GM21360 (cell line): ENCODE measurements around the gene AFG1L.
"Not testable (repeated sequence)": the region's sequence is repeated elsewhere in the genome, so short reads cannot be mapped to it uniquely, and the experiment has no call there.

Source experiments
- ATAC-seq: cut with Tn5 transposase; IDR thresholded peaks from one replicate; pipeline ENCODE4 v1.9.1; 2021; ENCODE audit warnings: mild to moderate bottlenecking, moderate library complexity; ENCODE audit not compliant: unreplicated experiment

Gene AFG1L

GRCh38 chr6:108507316-108507715 lies 212.5 kb downstream of the AFG1L start:
- no peak for ATAC-seq

GRCh38 chr6:108510461-108511319 lies 215.8 kb downstream of the AFG1L start:
- ATAC-seq = no peak

- ATAC-seq = no peak
Measured at GRCh38 chr6:108518714-108519576, 224.1 kb downstream of the AFG1L start.

GRCh38 chr6:108521616-108522107 lies 226.8 kb downstream of the AFG1L start:
- no peak for ATAC-seq

- ATAC-seq = no peak
Measured at GRCh38 chr6:108523697-108524096, 228.8 kb downstream of the AFG1L start.

- no peak for ATAC-seq
Measured at GRCh38 chr6:108524528-108525248, 229.8 kb downstream of the AFG1L start.

- ATAC-seq = no peak
Measured at GRCh38 chr6:108526739-108527174, 231.9 kb downstream of the AFG1L start.

- no peak for ATAC-seq
Measured at GRCh38 chr6:108528878-108529277, 234.0 kb downstream of the AFG1L start.

- ATAC-seq = no peak
Measured at GRCh38 chr6:108531332-108531731, 236.5 kb downstream of the AFG1L start.

- no peak for ATAC-seq
Measured at GRCh38 chr6:108535114-108535742, 240.4 kb downstream of the AFG1L start.

GRCh38 chr6:108535920-108536535 lies 241.2 kb downstream of the AFG1L start:
- ATAC-seq = not testable (repeated sequence)

GRCh38 chr6:108541843-108542759 lies 247.2 kb downstream of the AFG1L start:
- ATAC-seq = no peak

- ATAC-seq = no peak
Measured at GRCh38 chr6:108543175-108543940, 248.5 kb downstream of the AFG1L start.

GRCh38 chr6:108544606-108545005 lies 249.8 kb downstream of the AFG1L start:
- no peak for ATAC-seq

- ATAC-seq = no peak
Measured at GRCh38 chr6:108546079-108547049, 251.5 kb downstream of the AFG1L start.

- ATAC-seq = no peak
Measured at GRCh38 chr6:108549241-108549640, 254.4 kb downstream of the AFG1L start.

GRCh38 chr6:108549741-108550140 lies 254.9 kb downstream of the AFG1L start:
- no peak for ATAC-seq
